Osteocyte (in vitro differentiated cells): ENCODE measurements around the gene WNT7B. TPM values are rescaled to one million over a fixed set of nuclear protein-coding genes. Genes with fewer than 3 reads are reported as not detected.

Experiments
- DNase-seq: peaks from one replicate; pipeline ENCODE4 v3.0.0; 2021; ENCODE audit warnings: mixed read lengths; ENCODE audit not compliant: unreplicated experiment; ENCODE audit errors: extremely low spot score
- H3K27ac Mint-ChIP-seq: one replicate; pipeline ENCODE4 v1.8.0; 2021; ENCODE audit warnings: mild to moderate bottlenecking, mixed read lengths; ENCODE audit not compliant: unreplicated experiment
- H3K27me3 Mint-ChIP-seq: one replicate; pipeline ENCODE4 v1.8.0; 2021; ENCODE audit warnings: mixed read lengths; ENCODE audit not compliant: unreplicated experiment
- H3K36me3 Mint-ChIP-seq: one replicate; pipeline ENCODE4 v1.8.0; 2021; ENCODE audit warnings: mixed read lengths; ENCODE audit not compliant: unreplicated experiment
- H3K4me1 Mint-ChIP-seq: one replicate; pipeline ENCODE4 v1.8.0; 2021; ENCODE audit warnings: mixed read lengths; ENCODE audit not compliant: unreplicated experiment
- H3K4me3 Mint-ChIP-seq: one replicate; pipeline ENCODE4 v1.8.0; 2021; ENCODE audit warnings: mild to moderate bottlenecking, moderate library complexity, mixed read lengths; ENCODE audit not compliant: unreplicated experiment
- H3K9me3 Mint-ChIP-seq: one replicate; pipeline ENCODE4 v1.8.0; 2021; ENCODE audit warnings: mixed read lengths; ENCODE audit not compliant: unreplicated experiment
- total RNA-seq: library from RNA; stranded (reverse); gene quantifications from 2 replicates; pipeline ENCODE4 v1.2.1, GENCODE V29; 2021
- TF ChIP-seq, protein P1 (sequence below): fragments of 200-600 bp; sonication (generic); IDR thresholded peaks from 2 replicates; pipeline ENCODE4 v1.5.0; 2021; ENCODE audit warnings: antibody characterized with exemption, mild to moderate bottlenecking, moderate library complexity

The WNT7B gene
- total RNA-seq, 1 donor from 2014 or later = 2.3 TPM

DNA sequence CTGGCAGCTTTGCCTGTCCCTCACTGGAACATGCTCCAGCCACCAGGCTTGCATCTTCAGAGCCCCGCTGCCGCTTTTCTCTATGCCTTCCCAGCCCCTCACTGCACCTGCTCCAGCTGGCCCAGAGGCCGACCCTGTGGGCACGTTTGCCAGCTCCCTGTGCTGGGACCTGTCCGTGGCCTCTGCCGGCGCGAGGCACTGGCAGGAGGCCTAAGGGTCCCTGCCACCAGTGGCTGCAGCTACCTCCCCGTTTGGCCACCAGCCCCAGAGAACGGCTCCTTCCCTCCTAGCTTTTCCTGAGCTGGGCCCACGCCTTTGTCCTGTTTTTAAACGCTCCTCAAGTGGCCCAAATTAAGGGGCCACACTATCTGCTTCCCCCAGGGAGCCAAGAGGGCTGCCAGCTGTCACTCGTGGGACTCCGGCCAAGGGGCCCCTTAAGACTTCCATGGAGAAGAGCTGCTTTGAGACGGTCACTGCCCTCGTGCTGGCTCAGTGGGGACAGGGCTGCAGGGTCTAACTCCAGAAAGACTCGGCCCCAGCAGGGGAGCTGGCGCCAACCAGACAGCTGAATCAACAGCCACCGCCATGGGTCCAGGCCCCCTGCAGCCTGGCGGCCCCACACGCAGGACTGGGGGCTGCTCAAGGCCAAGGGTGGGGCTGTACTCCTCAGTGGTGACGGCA is 24.6 kb upstream of the WNT7B start:
- Mint-ChIP-seq H3K4me1 (peaks cover 88% of the 10 kb centered on the region), H3K27me3 (no peaks in the 10 kb centered on the region), H3K36me3 (no peaks in the 10 kb centered on the region), H3K4me3 (no peak overlapping the region), H3K9me3 (no peaks in the 10 kb centered on the region), H3K27ac (peak overlapping the region; percentile 98)
- TF ChIP-seq, protein P1, sequence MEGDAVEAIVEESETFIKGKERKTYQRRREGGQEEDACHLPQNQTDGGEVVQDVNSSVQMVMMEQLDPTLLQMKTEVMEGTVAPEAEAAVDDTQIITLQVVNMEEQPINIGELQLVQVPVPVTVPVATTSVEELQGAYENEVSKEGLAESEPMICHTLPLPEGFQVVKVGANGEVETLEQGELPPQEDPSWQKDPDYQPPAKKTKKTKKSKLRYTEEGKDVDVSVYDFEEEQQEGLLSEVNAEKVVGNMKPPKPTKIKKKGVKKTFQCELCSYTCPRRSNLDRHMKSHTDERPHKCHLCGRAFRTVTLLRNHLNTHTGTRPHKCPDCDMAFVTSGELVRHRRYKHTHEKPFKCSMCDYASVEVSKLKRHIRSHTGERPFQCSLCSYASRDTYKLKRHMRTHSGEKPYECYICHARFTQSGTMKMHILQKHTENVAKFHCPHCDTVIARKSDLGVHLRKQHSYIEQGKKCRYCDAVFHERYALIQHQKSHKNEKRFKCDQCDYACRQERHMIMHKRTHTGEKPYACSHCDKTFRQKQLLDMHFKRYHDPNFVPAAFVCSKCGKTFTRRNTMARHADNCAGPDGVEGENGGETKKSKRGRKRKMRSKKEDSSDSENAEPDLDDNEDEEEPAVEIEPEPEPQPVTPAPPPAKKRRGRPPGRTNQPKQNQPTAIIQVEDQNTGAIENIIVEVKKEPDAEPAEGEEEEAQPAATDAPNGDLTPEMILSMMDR = no peak
- DNase-seq = no peak

DNA sequence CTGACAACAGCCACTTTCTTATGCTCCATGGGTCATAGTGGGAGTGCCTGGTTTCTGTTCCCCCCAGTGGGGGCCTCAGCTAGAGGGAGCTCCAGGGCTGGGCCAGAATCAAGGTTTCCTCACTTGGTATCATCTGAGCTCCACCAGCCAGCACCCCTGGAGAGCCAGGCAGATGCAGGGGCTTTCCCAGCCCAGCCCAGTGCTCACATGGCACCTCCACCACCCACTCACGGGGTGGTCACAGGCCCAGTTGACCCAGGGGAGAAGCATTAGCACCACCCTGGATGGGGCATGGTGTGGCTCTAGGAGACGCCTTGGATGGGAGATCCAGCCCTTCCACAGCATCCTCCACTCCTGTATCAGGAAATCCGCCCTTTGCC is 24.1 kb upstream of the WNT7B start:
- DNase-seq = no peak
- TF ChIP-seq, protein P1 = peak; percentile 35
- Mint-ChIP-seq H3K4me1 (peaks cover 86% of the 10 kb centered on the region), H3K4me3 (no peak overlapping the region), H3K27me3 (no peaks in the 10 kb centered on the region), H3K9me3 (no peaks in the 10 kb centered on the region), H3K36me3 (no peaks in the 10 kb centered on the region), H3K27ac (peak overlapping the region; percentile 98)

DNA sequence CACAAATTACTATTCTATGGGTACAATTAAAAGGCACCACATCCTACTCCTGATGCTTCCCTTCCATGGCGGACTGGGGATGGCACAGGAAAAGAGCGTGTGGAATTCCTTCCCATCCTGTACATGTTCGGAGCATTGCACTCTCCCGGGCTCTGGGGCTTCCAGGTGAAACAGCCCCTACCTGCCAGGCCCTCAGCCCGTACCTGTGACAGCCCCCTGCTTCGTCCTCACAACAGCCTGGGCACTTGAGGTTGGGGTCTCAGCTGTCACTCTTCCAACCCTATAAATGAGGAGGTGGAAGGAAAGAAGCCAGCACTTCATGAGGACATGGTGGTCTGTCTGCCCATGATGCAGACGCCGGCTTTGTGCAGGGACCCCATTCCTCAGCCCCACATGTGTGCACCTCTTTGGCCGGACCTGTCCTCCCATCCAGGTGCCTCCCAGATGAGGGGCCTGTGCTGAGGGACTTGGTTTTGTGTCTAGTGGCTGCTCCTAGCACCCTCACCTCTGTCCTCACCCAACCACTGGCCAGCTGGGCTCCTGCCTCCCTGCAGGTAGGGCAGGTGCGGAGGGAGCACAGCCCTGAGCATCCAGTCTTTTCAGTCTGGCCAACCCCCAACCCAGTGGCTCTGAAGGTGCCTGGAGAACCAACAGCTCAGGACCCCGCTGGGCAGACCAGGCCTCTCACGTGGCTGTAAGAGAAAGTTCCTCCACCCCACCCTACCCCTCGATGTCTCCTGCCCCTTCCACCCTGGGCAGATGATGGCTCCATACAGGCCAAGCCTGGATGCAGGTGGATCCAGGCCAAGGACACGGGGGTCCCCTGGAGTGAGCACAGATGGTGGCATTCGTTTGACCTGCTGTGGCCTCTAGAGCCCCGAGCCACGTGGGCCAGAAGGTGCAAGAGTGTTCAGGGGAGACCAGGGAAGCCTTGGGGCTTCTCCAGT is 23.4 kb upstream of the WNT7B start:
- Mint-ChIP-seq H3K4me1 (peaks cover 87% of the 10 kb centered on the region), H3K9me3 (no peaks in the 10 kb centered on the region), H3K27ac (peak overlapping the region; percentile 98), H3K36me3 (no peaks in the 10 kb centered on the region), H3K27me3 (no peaks in the 10 kb centered on the region), H3K4me3 (no peak overlapping the region)
- TF ChIP-seq, protein P1 = no peak
- no peak for DNase-seq

DNA sequence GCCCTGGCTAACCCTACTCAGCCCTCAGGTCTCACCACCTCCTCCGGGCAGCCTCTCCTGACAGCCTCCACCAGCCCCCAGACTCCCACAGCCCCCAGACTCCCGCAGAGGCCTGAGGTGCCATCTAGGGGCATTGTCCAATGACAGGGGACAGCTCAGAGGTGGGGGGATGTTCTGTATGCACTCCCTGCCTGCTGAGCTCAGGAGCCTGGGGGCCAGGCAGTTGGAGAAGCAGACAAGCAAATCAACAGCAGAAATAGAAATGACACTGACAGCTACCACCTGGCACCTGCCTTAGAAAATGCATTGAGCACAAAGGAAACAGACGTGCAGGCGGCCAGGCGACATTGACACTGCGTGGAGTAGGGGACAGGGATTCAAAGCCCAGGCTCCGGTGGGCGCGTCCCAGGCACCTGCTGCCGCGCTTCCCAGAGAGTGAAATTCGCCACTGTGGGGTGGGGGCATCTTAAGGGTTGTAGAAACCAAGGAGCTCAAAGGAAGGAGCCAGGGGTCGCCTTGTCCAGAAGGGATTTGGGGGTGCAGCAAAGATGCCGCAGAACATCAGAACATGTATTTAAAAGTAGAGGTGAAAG is 22.5 kb upstream of the WNT7B start:
- TF ChIP-seq, protein P1 = no peak
- no peak for DNase-seq
- H3K27me3 Mint-ChIP-seq = no peaks in the 10 kb centered on the region
- no peaks in the 10 kb centered on the region for H3K36me3 Mint-ChIP-seq
- H3K4me3 Mint-ChIP-seq = no peak overlapping the region
- peaks cover 89% of the 10 kb centered on the region for H3K4me1 Mint-ChIP-seq
- peak overlapping the region; percentile 91 for H3K27ac Mint-ChIP-seq
- H3K9me3 Mint-ChIP-seq = no peaks in the 10 kb centered on the region
